HL-60 (cell line): Measurements from ENCODE around the gene MKRN2.
"Not testable (repeated sequence)": the region's sequence is repeated elsewhere in the genome, so short reads cannot be mapped to it uniquely, and the experiment has no call there.

Experiments used
- DNase-seq, 2 experiments: peaks; one replicate each; pipeline ENCODE4 v3.0.0-alpha.2; 2010 to 2020; ENCODE audit warnings: low read depth in 1 of 2, low spot score in 1 of 2
- H3K27ac ChIP-seq: fragments of 250-450 bp; sonication (Bioruptor Pico); replicated peaks from 2 replicates; pipeline ENCODE4 v1.5.1; 2020; ENCODE audit warnings: mild to moderate bottlenecking, moderate library complexity
- H3K27me3 ChIP-seq: fragments of 250-450 bp; sonication (Bioruptor Pico); 2 replicates; pipeline ENCODE4 v1.5.1; 2021; ENCODE audit warnings: mild to moderate bottlenecking, moderate library complexity; ENCODE audit not compliant: insufficient read depth, poor library complexity, severe bottlenecking
- H3K4me3 ChIP-seq: replicated peaks from 2 replicates; pipeline ENCODE4 v1.5.1; 2011; ENCODE audit warnings: mild to moderate bottlenecking, control low read depth, low read length; ENCODE audit not compliant: insufficient read depth
- CTCF ChIP-seq: IDR thresholded peaks from one replicate; pipeline ENCODE4 v1.5.1; 2011; ENCODE audit warnings: low read length, control low read depth, inconsistent platforms; ENCODE audit not compliant: insufficient read depth
- GABPA ChIP-seq: IDR thresholded peaks from 2 replicates; pipeline ENCODE4 v1.6.1; 2012; ENCODE audit warnings: low read depth
- POLR2AphosphoS5 ChIP-seq: IDR thresholded peaks from 2 replicates; pipeline ENCODE4 v1.6.1; 2012; ENCODE audit warnings: low read depth
- REST ChIP-seq: IDR thresholded peaks from 2 replicates; pipeline ENCODE4 v1.6.1; 2012; ENCODE audit warnings: low read depth; ENCODE audit not compliant: insufficient replicate concordance
- SPI1 ChIP-seq: IDR thresholded peaks from 2 replicates; pipeline ENCODE4 v1.6.1; 2012; ENCODE audit warnings: low read depth, mild to moderate bottlenecking, borderline replicate concordance

The MKRN2 gene

GRCh38 chr3:12532182-12532581, 24.7 kb upstream of the MKRN2 start:
- H3K27me3 ChIP-seq, result no peaks in the 10 kb centered on the region
- TF ChIP-seq SPI1 (no peak), GABPA (no peak)
- DNase-seq, result no peak
- no peak overlapping the region for H3K27ac ChIP-seq
- no peak overlapping the region for H3K4me3 ChIP-seq

GRCh38 chr3:12536423-12536822, 20.5 kb upstream of the MKRN2 start:
- no peak for DNase-seq
- Histone ChIP-seq H3K27me3 (no peaks in the 10 kb centered on the region), H3K27ac (no peak overlapping the region), H3K4me3 (no peak overlapping the region)
- no peak for TF ChIP-seq SPI1
- no peak for TF ChIP-seq POLR2AphosphoS5
- TF ChIP-seq CTCF, result no peak

GRCh38 chr3:12541625-12542024, 15.3 kb upstream of the MKRN2 start:
- no peak for DNase-seq
- H3K27me3 ChIP-seq, result no peaks in the 10 kb centered on the region

GRCh38 chr3:12543497-12543896, 13.4 kb upstream of the MKRN2 start:
- not testable (repeated sequence) for H3K27ac ChIP-seq, H3K27me3 ChIP-seq, DNase-seq, H3K4me3 ChIP-seq

More at GRCh38 chr3:12541625-12542024, 15.3 kb upstream of the MKRN2 start:
- Histone ChIP-seq H3K27ac (no peak overlapping the region), H3K4me3 (no peak overlapping the region)
- TF ChIP-seq CTCF (no peak), POLR2AphosphoS5 (no peak), SPI1 (no peak), REST (no peak), GABPA (no peak)

GRCh38 chr3:12544652-12545472, 12.0 kb upstream of the MKRN2 start:
- Histone ChIP-seq H3K27ac (no peak overlapping the region), H3K27me3 (no peaks in the 10 kb centered on the region), H3K4me3 (no peak overlapping the region)
- no peak for DNase-seq
- TF ChIP-seq CTCF (no peak), REST (no peak), SPI1 (no peak)
